ENCODE measurements around the gene ARMC8. TPM values are rescaled to one million over a fixed set of nuclear protein-coding genes. Genes with fewer than 3 reads are reported as not detected.

ARMC8 gene
- total and polyA plus RNA-seq, 12 donors: 17.3 to 103 (median 42.5) TPM

DNA sequence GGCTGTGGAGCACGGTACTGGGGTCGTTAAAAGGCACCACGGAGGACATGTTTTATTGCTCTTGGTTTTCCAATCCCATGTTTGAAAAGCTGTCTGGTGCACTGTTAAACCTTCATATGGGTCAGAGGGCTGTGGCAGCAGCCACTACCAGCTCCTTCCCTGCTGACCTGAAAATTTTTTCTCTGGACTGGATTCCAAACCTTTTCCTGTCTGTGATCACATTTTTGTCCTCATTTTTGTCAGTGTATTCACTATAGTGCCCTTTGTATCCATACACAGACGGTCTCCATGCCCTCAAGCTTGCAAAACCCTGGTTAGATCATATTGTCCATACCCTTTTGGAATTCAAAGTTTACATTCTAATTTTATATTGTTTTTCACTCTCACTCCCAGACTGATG lies 72.0 kb downstream of the ARMC8 start:
- intact Hi-C loops (cut with DNase I): no loop called here
- no peak overlapping the region for H3K4me3 ChIP-seq
- no peak overlapping the region for H3K27ac ChIP-seq
- 82 to 97% (median 87%) methylated on average over 4 of the region's 4 CpGs for WGBS, 4 donors
- peaks cover 0 to 6% of the 10 kb centered on the region in 2 donors for H3K36me3 ChIP-seq (replicated peaks in 1 of 2)
- TF ChIP-seq POLR2A (IDR thresholded peaks at IDR 0.05): no peak
- TF ChIP-seq CTCF (IDR thresholded peaks at IDR 0.05): no peak
- no peaks in the 10 kb centered on the region for H3K9me3 ChIP-seq (replicated peaks in 1 of 3)
- no peaks in the 10 kb centered on the region for H3K27me3 ChIP-seq
- no peaks in the 10 kb centered on the region for H3K4me1 ChIP-seq (replicated peaks in 1 of 2)
- no peak for DNase-seq

DNA sequence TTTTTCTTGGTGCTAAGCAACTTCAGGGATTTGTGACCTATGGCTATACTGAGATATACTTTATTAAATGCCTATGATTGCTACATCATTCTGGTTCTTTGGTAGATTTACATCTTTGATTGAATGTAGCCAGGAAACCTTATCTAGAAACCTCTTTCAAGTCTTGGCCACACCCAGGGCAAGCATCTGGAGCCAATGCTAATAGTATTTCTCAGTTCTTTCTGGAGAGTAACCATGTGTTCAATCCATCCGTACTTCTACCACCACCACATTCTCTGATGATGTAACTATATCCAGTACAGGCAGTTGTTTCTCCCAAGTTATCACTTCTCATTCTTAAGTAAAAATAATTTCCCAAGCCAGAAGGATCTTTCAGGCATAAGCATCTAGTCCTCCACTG lies 73.5 kb downstream of the ARMC8 start:
- WGBS, 4 donors: 79 to 100% (median 89%) methylated on average over 1 of the region's 1 CpG
- intact Hi-C loops (cut with DNase I): no loop called here
- H3K36me3 ChIP-seq (replicated peaks in 1 of 2): peaks cover 0 to 6% of the 10 kb centered on the region in 2 donors

DNA sequence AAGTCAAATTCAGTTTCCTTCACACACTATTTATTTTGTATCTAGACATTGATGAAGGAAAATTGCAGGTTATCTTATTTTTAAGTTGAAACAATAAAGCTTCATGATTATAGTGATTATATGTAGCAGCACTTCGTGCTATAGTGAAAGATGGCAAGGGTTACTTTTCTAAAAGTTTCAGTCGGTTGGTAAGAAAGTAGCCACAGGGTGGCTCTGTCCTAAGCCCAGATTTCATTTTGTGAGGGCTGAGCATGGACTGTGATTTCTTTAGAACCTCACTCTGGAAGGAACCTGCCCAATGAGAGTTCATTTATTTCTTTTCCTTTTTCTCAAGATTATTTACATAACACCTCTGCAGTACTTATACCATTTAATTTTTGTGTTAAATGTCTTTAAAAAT lies 76.0 kb downstream of the ARMC8 start:
- no peak for DNase-seq
- Histone ChIP-seq H3K36me3 (replicated peaks in 1 of 2) (peaks cover 0 to 9% of the 10 kb centered on the region in 2 donors), H3K27ac (no peak overlapping the region), H3K4me1 (replicated peaks in 1 of 2) (no peaks in the 10 kb centered on the region), H3K9me3 (replicated peaks in 1 of 3) (no peaks in the 10 kb centered on the region), H3K27me3 (no peaks in the 10 kb centered on the region), H3K4me3 (no peak overlapping the region)
- 54 to 69% (median 65%) methylated on average over 2 of the region's 2 CpGs for WGBS, 4 donors
- TF ChIP-seq CTCF (IDR thresholded peaks at IDR 0.05) (no peak), POLR2A (IDR thresholded peaks at IDR 0.05) (no peak)
- intact Hi-C loops (cut with DNase I): no loop called here

More for the DNA sequence above, 73.5 kb downstream of the ARMC8 start:
- TF ChIP-seq POLR2A (IDR thresholded peaks at IDR 0.05) (no peak), CTCF (IDR thresholded peaks at IDR 0.05) (no peak)
- Histone ChIP-seq H3K4me3 (no peak overlapping the region), H3K27ac (no peak overlapping the region), H3K27me3 (no peaks in the 10 kb centered on the region), H3K4me1 (replicated peaks in 1 of 2) (no peaks in the 10 kb centered on the region), H3K9me3 (replicated peaks in 1 of 3) (no peaks in the 10 kb centered on the region)
- DNase-seq: no peak

DNA sequence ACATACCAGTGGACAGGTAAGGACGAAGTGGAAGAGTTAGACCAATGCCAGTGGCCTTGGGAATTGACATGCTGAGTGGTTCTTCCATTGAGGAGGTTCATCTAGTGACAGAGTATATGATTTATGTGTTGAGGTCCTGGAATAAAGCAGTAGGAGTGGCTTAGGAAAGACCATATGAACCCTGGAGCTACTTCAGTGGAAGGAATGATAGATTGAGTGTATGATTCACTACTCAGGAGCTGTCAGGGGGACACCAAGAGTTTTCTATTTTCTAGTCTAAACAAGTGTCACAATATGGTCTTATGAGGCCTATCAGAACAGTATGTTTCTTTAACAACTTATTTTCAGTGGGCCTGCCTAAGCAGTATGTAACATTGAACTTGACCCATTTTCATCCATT lies 78.6 kb downstream of the ARMC8 start:
- no peak for TF ChIP-seq CTCF (IDR thresholded peaks at IDR 0.05)
- no peak for TF ChIP-seq POLR2A (IDR thresholded peaks at IDR 0.05)
- Histone ChIP-seq H3K9me3 (replicated peaks in 1 of 3) (no peaks in the 10 kb centered on the region), H3K27me3 (no peaks in the 10 kb centered on the region), H3K4me3 (no peak overlapping the region), H3K36me3 (replicated peaks in 1 of 2) (peaks cover 0 to 9% of the 10 kb centered on the region in 2 donors), H3K27ac (no peak overlapping the region), H3K4me1 (replicated peaks in 1 of 2) (no peaks in the 10 kb centered on the region)
- intact Hi-C loops (cut with DNase I): no loop called here
- no peak for DNase-seq
- 50 to 68% (median 55%) methylated on average over 1 of the region's 1 CpG for WGBS, 4 donors
